ENCODE measurements around the gene CRIM1.

Gene CRIM1

GRCh38 chr2:36520431-36520830 lies 164.9 kb downstream of the CRIM1 start:
- no peak for DNase-seq (ENCODE audit: low spot score)

GRCh38 chr2:36523153-36523552 lies 167.6 kb downstream of the CRIM1 start:
- DNase-seq (ENCODE audit: low spot score): no peak

DNA sequence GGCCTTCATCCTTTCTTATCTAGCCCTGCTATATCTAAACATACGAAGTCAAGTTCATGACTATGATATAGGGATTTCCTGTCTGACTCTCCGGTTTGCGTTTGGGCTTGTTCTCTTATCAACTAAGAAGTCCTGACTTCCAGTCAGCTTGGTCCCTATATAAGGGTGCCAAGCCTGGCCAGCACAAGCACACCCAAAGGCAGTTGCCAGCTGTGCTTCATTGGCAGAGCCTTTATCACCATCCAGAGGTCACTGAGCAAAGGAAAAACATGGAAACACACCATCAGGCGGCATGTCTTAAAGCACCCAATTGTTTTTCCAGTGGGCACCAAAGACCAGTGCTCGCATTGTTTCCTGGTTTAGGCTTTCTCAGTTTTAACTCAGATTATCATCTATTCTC lies 169.7 kb downstream of the CRIM1 start:
- DNase-seq (ENCODE audit: low spot score): no peak

- DNase-seq (ENCODE audit: low spot score): no peak
These were observed 170.6 kb downstream of the CRIM1 start for GRCh38 chr2:36526226-36526625.

DNA sequence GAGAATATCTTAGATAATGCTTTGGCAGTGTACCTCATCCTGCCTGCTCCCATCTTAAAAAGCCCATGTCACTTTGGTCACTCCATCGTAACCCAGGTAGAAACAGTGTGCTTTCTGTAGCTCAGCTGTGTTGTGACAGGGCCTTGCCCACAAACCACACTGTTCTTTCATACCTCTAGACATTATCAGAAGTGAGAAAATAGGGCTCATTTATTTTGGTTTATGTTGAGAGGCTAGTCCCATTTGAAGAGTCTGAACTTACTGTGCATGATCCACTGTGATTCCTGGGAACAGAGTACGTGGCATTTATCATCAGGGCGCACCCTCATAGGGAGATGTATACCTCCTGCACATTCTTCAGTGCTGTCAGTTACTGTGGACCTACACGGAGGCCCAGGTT lies 172.7 kb downstream of the CRIM1 start:
- DNase-seq (ENCODE audit: low spot score): no peak

DNA sequence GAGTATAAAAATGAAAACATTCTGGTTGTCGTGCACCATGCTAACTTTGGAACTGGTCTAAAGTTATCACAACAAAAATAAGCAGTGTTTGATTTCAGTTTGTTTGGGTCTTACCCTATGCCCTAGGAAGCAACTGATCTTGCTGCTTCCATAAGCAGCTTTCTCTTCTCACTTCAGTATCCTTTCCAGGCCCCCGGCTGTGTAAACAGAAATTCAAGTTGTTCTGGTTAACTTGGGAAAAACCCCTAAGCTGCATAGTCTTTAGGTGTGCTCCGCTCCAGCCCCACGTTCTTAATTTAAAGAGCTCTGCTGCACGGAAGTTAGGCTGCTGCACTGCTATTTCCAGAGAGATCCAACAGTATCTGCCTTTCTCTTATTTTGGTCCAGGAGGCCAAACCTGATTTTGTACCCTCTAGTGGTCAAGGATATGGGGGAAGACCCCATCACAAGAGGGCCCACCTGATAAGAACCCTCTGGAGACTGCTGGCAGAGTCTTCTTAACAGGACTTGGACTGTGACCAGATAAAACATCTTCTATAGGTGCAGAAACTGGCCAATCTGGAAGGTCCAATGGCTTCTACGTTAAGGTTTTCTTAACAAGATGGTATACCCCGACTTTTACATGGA lies 173.3 kb downstream of the CRIM1 start:
- no peak for DNase-seq (ENCODE audit: low spot score)

GRCh38 chr2:36530178-36530982 lies 174.8 kb downstream of the CRIM1 start:
- no peak for DNase-seq (ENCODE audit: low spot score)

DNA sequence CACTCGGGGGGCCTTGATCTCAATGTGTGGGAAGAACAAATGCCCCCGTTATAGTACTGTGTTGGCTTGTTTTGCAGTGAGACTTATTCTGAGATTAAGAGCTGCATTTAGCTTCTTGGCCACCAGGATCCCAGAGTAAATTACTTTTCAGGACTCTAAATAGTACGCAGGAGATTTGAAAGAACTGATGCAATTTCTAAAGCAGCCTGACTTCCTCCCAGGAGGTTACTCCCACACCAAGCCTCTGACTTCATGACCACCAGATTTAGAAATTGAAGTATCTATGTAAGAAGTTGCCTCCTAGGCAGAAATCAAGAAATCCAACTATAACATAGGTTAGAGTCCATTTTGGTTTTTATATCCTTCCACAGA lies 175.4 kb downstream of the CRIM1 start:
- no peak for DNase-seq (ENCODE audit: low spot score)

DNA sequence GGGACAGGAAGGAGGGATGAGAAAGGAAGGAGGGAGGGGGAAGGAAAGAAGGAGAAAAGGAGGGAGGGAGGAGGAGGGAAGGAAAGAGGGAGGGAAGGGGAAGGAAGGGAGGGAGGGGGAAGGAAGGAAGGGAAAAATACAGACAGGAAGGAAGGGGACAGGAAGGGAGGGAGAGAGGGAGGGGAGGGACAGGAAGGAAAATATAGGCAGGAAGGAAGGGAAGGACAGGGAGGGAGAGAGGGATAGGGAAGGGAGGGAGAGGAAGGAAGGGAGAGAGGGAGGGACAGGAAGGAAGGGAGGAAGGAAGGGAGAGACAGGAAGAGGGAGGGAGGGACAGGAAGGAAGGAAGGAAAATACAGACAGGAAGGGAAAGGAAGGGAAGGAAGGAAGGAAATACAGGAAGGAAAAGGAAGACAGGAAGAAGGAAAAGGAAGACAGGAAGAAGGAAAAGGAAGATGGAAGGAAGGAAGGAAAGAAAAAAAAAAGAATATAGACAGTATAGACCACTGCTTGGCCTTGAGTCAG lies 178.8 kb downstream of the CRIM1 start:
- no peak for DNase-seq (ENCODE audit: low spot score)

- DNase-seq (ENCODE audit: low spot score): no peak
These were observed 179.5 kb downstream of the CRIM1 start for GRCh38 chr2:36535099-36535498.

GRCh38 chr2:36536776-36537175 lies 181.2 kb downstream of the CRIM1 start:
- no peak for DNase-seq (ENCODE audit: low spot score)

DNA sequence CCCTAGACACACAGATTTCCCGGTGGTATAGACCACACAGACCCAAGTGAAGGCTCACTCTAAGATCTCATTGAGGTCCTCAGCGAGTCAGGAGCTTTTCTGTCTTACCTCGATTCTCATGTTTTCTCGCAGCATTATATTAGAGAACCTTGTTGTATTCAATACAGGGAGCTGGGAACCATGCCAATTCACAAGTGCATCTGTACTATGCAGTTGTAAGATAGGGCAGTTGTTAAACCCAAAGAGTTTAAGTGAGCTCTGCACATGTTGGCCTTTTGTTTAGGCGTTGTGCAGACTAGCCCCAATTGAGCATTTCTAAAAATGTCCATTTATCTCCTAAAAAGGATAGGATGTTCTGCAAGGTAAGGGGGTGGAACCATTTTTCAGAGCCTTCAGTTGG lies 182.8 kb downstream of the CRIM1 start:
- no peak for DNase-seq (ENCODE audit: low spot score)

DNA sequence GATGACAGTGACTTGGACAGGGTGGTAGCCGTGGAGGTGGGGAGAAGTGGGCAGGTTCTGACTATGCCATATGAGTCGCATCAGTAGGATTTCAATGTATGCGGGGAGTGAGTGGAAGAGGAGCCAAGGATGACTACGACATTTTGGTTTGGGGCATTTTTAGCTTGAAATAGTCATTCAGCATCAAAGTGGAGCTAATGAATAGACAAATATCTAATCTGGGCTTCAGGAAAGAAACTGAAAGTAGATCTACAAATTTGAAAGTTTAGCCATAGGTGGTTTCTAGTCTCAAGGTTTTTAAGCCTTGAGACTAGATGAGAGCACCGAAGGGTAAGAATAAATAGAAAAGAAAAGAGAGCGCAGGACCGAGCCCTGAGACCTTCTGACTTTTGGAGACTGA lies 184.1 kb downstream of the CRIM1 start:
- no peak for DNase-seq (ENCODE audit: low spot score)

- DNase-seq (ENCODE audit: low spot score): no peak
These were observed 185.6 kb downstream of the CRIM1 start for GRCh38 chr2:36540986-36541754.

- DNase-seq (ENCODE audit: low spot score): no peak
These were observed 186.5 kb downstream of the CRIM1 start for GRCh38 chr2:36541891-36542595.

DNA sequence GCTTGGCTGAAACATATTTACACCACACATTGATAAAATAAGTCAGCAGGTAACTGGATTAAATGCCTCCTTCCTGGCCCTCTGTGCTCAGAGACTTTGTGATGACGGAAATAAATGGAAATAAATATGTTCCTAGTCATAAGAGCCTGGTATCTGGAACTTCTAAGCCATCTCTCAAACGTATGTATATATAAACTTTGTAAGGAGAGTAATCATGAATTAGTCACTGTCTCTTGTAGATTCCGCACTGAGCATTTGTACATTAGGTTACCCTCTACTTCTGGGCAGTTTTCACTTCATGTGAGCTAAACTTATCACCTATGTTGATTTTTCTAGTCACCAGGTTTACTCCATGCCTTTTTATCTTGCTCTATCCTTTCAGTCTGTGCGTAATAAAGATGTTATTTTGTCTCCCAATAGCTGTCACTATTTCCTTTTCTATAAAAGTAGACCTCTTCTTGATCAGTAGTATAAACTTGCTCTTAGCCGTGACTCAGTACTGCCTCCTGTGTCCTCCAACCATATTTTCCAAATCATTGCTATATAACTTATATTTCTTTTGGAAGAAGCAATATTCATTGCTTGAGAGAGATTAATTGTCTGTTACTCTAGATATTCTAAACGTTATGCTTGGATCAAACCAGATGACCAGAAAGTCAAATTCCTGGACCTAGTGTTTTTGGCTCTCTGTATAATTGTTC lies 189.2 kb downstream of the CRIM1 start:
- DNase-seq (ENCODE audit: low spot score): no peak

- no peak for DNase-seq (ENCODE audit: low spot score)
These were observed 190.4 kb downstream of the CRIM1 start for GRCh38 chr2:36545871-36546416.

- DNase-seq (ENCODE audit: low spot score): no peak
These were observed 192.3 kb downstream of the CRIM1 start for GRCh38 chr2:36547906-36548305.

DNA sequence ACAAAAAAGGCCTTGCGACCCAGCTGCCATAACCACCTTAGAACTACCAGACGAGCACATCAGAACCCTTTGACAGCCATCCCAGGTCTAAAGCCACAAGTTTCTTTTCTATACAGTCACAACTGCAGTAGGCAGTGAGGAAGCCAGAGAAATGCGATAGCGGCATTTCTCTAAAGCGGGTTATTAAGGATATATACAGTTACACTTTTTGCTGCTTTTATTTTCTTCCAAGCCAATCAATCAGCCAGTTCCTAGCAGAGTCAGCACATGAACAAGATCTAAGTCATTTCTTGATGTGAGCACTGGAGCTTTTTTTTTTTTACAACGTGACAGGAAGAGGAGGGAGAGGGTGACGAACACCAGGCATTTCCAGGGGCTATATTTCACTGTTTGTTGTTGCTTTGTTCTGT lies 193.6 kb downstream of the CRIM1 start:
- DNase-seq (ENCODE audit: low spot score): no peak

DNA sequence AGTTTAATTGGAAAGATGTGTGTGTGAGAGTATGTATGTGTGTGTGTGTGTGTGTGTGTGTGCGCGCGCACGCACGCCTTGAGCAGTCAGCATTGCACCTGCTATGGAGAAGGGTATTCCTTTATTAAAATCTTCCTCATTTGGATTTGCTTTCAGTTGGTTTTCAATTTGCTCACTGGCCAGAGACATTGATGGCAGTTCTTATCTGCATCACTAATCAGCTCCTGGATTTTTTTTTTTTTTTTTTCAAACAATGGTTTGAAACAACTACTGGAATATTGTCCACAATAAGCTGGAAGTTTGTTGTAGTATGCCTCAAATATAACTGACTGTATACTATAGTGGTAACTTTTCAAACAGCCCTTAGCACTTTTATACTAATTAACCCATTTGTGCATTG lies 194.4 kb downstream of the CRIM1 start:
- no peak for DNase-seq (ENCODE audit: low spot score)

GRCh38 chr2:36553683-36554082 lies 198.1 kb downstream of the CRIM1 start:
- DNase-seq (ENCODE audit: low spot score): no peak

Measured in cerebellar cortex (tissue), 1 donor.